H9 (cell line): ENCODE results near the gene SRP68. TPM values are rescaled to one million over a fixed set of nuclear protein-coding genes. Genes with fewer than 3 reads are reported as not detected.
A peak's percentile ranks its signal among the peaks of the same experiment; 100 is the strongest.

Experiments
- DNase-seq: peaks from one replicate; pipeline ENCODE4 v3.0.0-alpha.2; 2017
- H2AFZ ChIP-seq: one replicate; pipeline ENCODE4 v1.6.1; 2013; ENCODE audit warnings: mild to moderate bottlenecking, low read length, control low read depth, moderate library complexity
- H2AK5ac ChIP-seq: 2 replicates; pipeline ENCODE4 v1.6.1; 2013; ENCODE audit warnings: low read length, control low read depth, mixed read lengths; ENCODE audit not compliant: insufficient read length
- H2BK120ac ChIP-seq: one replicate; pipeline ENCODE4 v1.6.1; 2013; ENCODE audit warnings: low read depth, mild to moderate bottlenecking, low read length, control low read depth, inconsistent platforms; ENCODE audit not compliant: poor library complexity, severe bottlenecking
- H2BK12ac ChIP-seq: 2 replicates; pipeline ENCODE4 v1.6.1; 2013; ENCODE audit warnings: low read length, control low read depth, mixed read lengths, low read depth; ENCODE audit not compliant: insufficient read length
- H2BK15ac ChIP-seq: 2 replicates; pipeline ENCODE4 v1.6.1; 2013; ENCODE audit warnings: low read depth, low read length, control low read depth
- H2BK20ac ChIP-seq: one replicate; pipeline ENCODE4 v1.6.1; 2013; ENCODE audit warnings: low read depth, mild to moderate bottlenecking, low read length, control low read depth, inconsistent platforms; ENCODE audit not compliant: poor library complexity, severe bottlenecking
- H2BK5ac ChIP-seq: 2 replicates; pipeline ENCODE4 v1.6.1; 2013; ENCODE audit warnings: low read length, control low read depth, mixed read lengths; ENCODE audit not compliant: insufficient read length
- H3K14ac ChIP-seq: 2 replicates; pipeline ENCODE4 v1.6.1; 2013; ENCODE audit warnings: low read length, control low read depth; ENCODE audit not compliant: insufficient read depth
- H3K18ac ChIP-seq: 2 replicates; pipeline ENCODE4 v1.6.1; 2013; ENCODE audit warnings: low read depth, mild to moderate bottlenecking, mixed read lengths, low read length, control low read depth; ENCODE audit not compliant: insufficient read length
- H3K23ac ChIP-seq: 2 replicates; pipeline ENCODE4 v1.6.1; 2013; ENCODE audit warnings: low read length, control low read depth, mixed read lengths, low read depth; ENCODE audit not compliant: insufficient read length
- H3K23me2 ChIP-seq: 2 replicates; pipeline ENCODE4 v1.6.1; 2013; ENCODE audit warnings: low read depth, mild to moderate bottlenecking, mixed read lengths, low read length, control low read depth; ENCODE audit not compliant: insufficient read length, poor library complexity, severe bottlenecking
- H3K27ac ChIP-seq: 2 replicates; pipeline ENCODE4 v1.5.1; 2013; ENCODE audit warnings: low read length, control low read depth, mixed read lengths, low read depth; ENCODE audit not compliant: insufficient read length
- H3K27me3 ChIP-seq: 2 replicates; pipeline ENCODE4 v1.6.1; 2013; ENCODE audit warnings: low read length, control low read depth, inconsistent platforms; ENCODE audit not compliant: insufficient read depth
- H3K4ac ChIP-seq: 2 replicates; pipeline ENCODE4 v1.6.1; 2013; ENCODE audit warnings: low read depth, mild to moderate bottlenecking, control low read depth, inconsistent platforms, low read length, moderate library complexity
- H3K4me1 ChIP-seq: 2 replicates; pipeline ENCODE4 v1.6.1; 2013; ENCODE audit warnings: low read length, control low read depth, inconsistent platforms; ENCODE audit not compliant: insufficient read depth
- H3K4me2 ChIP-seq: 2 replicates; pipeline ENCODE4 v1.6.1; 2013; ENCODE audit warnings: low read length, control low read depth, mixed read lengths; ENCODE audit not compliant: insufficient read length, insufficient read depth
- H3K56ac ChIP-seq: 2 replicates; pipeline ENCODE4 v1.6.1; 2013; ENCODE audit warnings: low read depth, mild to moderate bottlenecking, mixed read lengths, low read length, control low read depth; ENCODE audit not compliant: insufficient read length
- H3K79me1 ChIP-seq: 2 replicates; pipeline ENCODE4 v1.6.1; 2013; ENCODE audit warnings: low read depth, mild to moderate bottlenecking, moderate library complexity, low read length, control low read depth, inconsistent platforms; ENCODE audit not compliant: insufficient read depth, poor library complexity, severe bottlenecking
- H3K79me2 ChIP-seq: 2 replicates; pipeline ENCODE4 v1.6.1; 2013; ENCODE audit warnings: low read length, control low read depth, inconsistent platforms; ENCODE audit not compliant: insufficient read depth
- H3K9ac ChIP-seq: 2 replicates; pipeline ENCODE4 v1.6.1; 2013; ENCODE audit warnings: low read length, control low read depth, mixed read lengths; ENCODE audit not compliant: insufficient read length; ENCODE audit errors: extremely low read depth
- H3K9me3 ChIP-seq: one replicate; pipeline ENCODE4 v1.6.1; 2013; ENCODE audit warnings: low read depth, low read length, inconsistent platforms; ENCODE audit not compliant: control insufficient read depth
- H3T11ph ChIP-seq: one replicate; pipeline ENCODE4 v1.6.1; 2013; ENCODE audit warnings: mild to moderate bottlenecking, low read length, control low read depth, inconsistent platforms
- H4K20me1 ChIP-seq: one replicate; pipeline ENCODE4 v1.6.1; 2013; ENCODE audit not compliant: control insufficient read depth, insufficient read length, insufficient read depth
- H4K5ac ChIP-seq: 2 replicates; pipeline ENCODE4 v1.6.1; 2013; ENCODE audit warnings: low read depth, mild to moderate bottlenecking, mixed read lengths, low read length, control low read depth; ENCODE audit not compliant: insufficient read length
- H4K8ac ChIP-seq: replicated peaks from 2 replicates; pipeline ENCODE4 v1.6.1; 2013; ENCODE audit warnings: low read length, control low read depth, mixed read lengths, low read depth; ENCODE audit not compliant: insufficient read length
- H4K91ac ChIP-seq: 2 replicates; pipeline ENCODE4 v1.6.1; 2013; ENCODE audit warnings: low read depth, mild to moderate bottlenecking, moderate library complexity, mixed read lengths, low read length, control low read depth; ENCODE audit not compliant: insufficient read length
- H3K27ac Mint-ChIP-seq, 3 experiments: 2 replicates in 2 of 3; 3 replicates in 1 of 3; pipeline ENCODE4 v1.8.0; 2020 to 2021; ENCODE audit warnings: mixed read lengths in 3 of 3, mild to moderate bottlenecking in 1 of 3, moderate library complexity in 1 of 3
- H3K27me3 Mint-ChIP-seq: 2 replicates; pipeline ENCODE4 v1.8.0; 2021; ENCODE audit warnings: low read depth, mild to moderate bottlenecking, moderate library complexity, mixed read lengths
- H3K36me3 Mint-ChIP-seq, 3 experiments: 2 replicates in 2 of 3; 3 replicates in 1 of 3; pipeline ENCODE4 v1.8.0; 2020 to 2021; ENCODE audit warnings: low read depth in 3 of 3, mixed read lengths in 3 of 3; ENCODE audit not compliant: insufficient read depth in 1 of 3
- H3K4me1 Mint-ChIP-seq, 2 experiments: 2 replicates each; pipeline ENCODE4 v1.8.0; 2020; ENCODE audit warnings: mixed read lengths in 2 of 2
- H3K4me3 Mint-ChIP-seq, 2 experiments: 2 replicates in 1 of 2; 3 replicates in 1 of 2; pipeline ENCODE4 v1.8.0; 2020 to 2021; ENCODE audit warnings: mild to moderate bottlenecking in 2 of 2, mixed read lengths in 2 of 2, moderate library complexity in 1 of 2
- H3K9me3 Mint-ChIP-seq, 2 experiments: 2 replicates in 1 of 2; 3 replicates in 1 of 2; pipeline ENCODE4 v1.8.0; 2020; ENCODE audit warnings: mild to moderate bottlenecking in 2 of 2, mixed read lengths in 2 of 2, moderate library complexity in 1 of 2
- WGBS: extraction: QIAGEN DNeasy Blood & Tissue Kit; methylation state at CpG from one replicate; pipeline ENCODE4 v1.1.7; 2013; ENCODE audit warnings: missing lambda C conversion rate, low lambda C conversion rate, mixed read lengths; ENCODE audit not compliant: insufficient read length; ENCODE audit errors: extremely low coverage; 5-methylcytosine and 5-hydroxymethylcytosine counted together
- total RNA-seq: library from RNA; stranded (reverse); gene quantifications from 2 replicates; pipeline ENCODE4 v1.2.1, GENCODE V29; 2021
- TF ChIP-seq, protein P1 (sequence below): fragments of 200-600 bp; sonication (generic); conservative IDR thresholded peaks from 3 replicates; pipeline ENCODE4 v1.8.0; 2021; ENCODE audit warnings: antibody characterized with exemption, mild to moderate bottlenecking

SRP68 gene
- total RNA-seq, 1 experiment from 2014 or later, result 86.1 TPM

DNA sequence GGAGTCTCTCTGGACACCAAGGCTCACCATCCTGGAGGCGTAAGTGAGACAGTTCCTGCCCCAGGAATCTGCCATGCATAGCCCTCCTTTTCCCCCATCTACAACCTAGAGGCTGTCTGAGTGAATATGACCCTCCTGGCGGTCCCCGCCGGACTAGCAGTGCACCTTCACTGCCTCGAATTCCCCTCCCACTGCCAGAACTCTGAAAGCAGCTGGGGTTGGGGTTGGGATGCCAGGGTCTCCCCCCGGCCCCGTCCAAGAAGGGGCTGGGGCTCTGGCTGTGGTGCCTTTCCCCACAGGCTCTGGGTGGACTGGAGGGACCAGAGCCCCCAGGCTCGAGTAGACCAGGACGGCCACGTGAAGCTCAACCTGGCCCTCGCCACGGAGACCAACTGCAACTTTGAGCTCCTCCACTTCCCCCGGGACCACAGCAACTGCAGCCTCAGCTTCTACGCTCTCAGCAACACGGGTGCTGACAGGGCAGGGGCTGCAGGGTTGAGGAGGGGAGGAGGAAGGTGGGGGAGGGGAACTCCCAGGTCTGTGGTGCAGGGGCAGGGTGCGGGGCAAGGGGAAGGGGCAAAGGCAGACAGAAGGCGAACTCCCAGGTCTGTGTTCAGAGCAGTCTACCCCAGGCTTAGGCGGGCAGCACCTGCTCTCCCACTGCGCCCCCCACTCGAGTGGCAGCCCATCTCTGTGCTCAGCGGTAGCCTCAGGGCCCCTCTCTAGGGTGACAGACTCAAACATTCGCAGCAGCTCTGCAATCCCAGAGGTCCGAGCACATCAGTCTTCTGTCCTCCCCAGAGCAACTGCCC, 7.8 kb upstream of the SRP68 start:
- peaks cover 42% of the 10 kb centered on the region for H3K27me3 ChIP-seq

More for the DNA sequence above, 7.8 kb upstream of the SRP68 start:
- Histone ChIP-seq H2BK5ac (no peak overlapping the region), H3K56ac (no peak overlapping the region), H4K8ac (no peak overlapping the region), H2AK5ac (no peak overlapping the region), H4K91ac (no peak overlapping the region), H2BK12ac (no peak overlapping the region), H3T11ph (no peak overlapping the region), H3K4me1 (peaks cover 8% of the 10 kb centered on the region; the same call in 1 of the 2 replicates), H3K23me2 (peaks cover 15% of the 10 kb centered on the region), H3K23ac (no peak overlapping the region), H3K9ac (no peak overlapping the region), H2BK20ac (no peak overlapping the region), H3K18ac (peak overlapping the region; percentile 18), H3K27ac (no peak overlapping the region), H2BK15ac (no peak overlapping the region), H4K20me1 (peaks cover 3% of the 10 kb centered on the region), H2AFZ (no peak overlapping the region), H4K5ac (no peak overlapping the region), H3K79me1 (no peaks in the 10 kb centered on the region), H3K79me2 (no peaks in the 10 kb centered on the region), H3K9me3 (no peaks in the 10 kb centered on the region), H3K4ac (no peak overlapping the region), H3K14ac (peak overlapping the region; percentile 37), H2BK120ac (no peak overlapping the region), H3K4me2 (peak overlapping the region; percentile 56)
- Mint-ChIP-seq H3K4me1 (peaks cover 43 to 54% of the 10 kb centered on the region in 2 experiments), H3K9me3 (no peaks in the 10 kb centered on the region; a peak in 2 of 5 replicates), H3K27ac (peak overlapping the region in 1 of 3 experiments; percentile 75; a peak in 1 of 7 replicates), H3K36me3 (peaks cover 5 to 30% (median 16%) of the 10 kb centered on the region in 3 experiments; a peak in 6 of 7 replicates), H3K4me3 (peak overlapping the region; percentile 41 to 54; a peak in 4 of 5 replicates), H3K27me3 (peaks cover 53% of the 10 kb centered on the region)
- TF ChIP-seq, protein P1, sequence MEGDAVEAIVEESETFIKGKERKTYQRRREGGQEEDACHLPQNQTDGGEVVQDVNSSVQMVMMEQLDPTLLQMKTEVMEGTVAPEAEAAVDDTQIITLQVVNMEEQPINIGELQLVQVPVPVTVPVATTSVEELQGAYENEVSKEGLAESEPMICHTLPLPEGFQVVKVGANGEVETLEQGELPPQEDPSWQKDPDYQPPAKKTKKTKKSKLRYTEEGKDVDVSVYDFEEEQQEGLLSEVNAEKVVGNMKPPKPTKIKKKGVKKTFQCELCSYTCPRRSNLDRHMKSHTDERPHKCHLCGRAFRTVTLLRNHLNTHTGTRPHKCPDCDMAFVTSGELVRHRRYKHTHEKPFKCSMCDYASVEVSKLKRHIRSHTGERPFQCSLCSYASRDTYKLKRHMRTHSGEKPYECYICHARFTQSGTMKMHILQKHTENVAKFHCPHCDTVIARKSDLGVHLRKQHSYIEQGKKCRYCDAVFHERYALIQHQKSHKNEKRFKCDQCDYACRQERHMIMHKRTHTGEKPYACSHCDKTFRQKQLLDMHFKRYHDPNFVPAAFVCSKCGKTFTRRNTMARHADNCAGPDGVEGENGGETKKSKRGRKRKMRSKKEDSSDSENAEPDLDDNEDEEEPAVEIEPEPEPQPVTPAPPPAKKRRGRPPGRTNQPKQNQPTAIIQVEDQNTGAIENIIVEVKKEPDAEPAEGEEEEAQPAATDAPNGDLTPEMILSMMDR, result peak; percentile 41; the same call in 1 of the 3 replicates
- WGBS, result no CpG with 5 or more reads among the region's 23 CpGs
- peak; percentile 62 for DNase-seq
